Measurements from ENCODE around the gene CP. TPM values are rescaled to one million over a fixed set of nuclear protein-coding genes. Genes with fewer than 3 reads are reported as not detected.
"Not testable (repeated sequence)": the region's sequence is repeated elsewhere in the genome, so short reads cannot be mapped to it uniquely, and the experiment has no call there.

CP gene
- total RNA-seq, 1 donor from 2014 or later = 5.2 TPM

DNA sequence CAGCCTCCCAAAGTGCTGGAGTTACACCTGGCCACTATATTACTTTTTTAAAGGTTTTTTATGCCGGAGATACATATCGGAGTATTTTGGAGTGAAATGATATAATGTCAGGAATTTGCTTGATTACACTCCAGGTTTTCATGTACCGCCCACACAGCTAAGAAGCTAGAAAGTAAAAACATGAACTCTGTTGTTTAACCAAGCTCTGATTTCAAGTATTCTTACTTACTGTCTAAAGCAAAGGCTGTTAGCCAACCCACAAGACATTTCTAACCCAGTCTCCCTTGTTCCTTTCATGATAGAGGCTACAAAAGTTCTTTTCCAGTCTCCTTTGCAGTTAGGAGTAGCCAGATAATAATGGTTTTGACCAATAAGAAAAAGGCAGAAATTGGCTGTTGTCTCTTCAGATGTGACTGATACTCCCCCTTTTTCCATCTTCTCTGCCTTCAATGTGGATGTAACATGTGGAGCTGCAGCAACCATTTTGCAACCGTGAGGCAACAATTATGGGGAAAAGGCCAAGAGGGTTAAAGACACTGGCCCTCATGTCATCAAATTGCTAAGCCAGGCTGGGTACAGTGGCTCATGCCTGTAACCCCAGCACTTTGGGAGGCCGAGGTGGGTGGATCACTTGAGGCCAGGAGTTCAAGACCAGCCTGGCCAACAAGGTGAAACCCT lies 6.1 kb upstream of the CP start:
- DNase-seq = no peak

DNA sequence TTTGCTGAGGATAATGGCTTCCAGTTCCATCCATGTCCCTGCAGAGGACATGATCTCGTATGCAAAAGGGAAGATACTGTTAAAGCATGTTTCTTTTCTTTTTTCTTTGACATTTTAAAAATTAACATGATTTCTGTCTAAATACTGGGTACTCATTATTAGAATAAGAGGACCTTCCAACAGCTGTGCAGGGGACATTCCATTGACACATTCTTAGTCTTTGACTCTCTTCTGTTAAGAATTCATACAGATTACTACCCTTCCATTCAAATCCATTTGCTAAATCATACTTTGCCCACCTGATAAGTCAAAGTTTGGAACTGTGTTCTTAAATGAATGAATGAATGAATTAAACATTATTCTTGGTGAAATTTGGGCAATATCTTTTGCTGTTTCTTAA lies 5.1 kb upstream of the CP start:
- no peak for DNase-seq

- DNase-seq = no peak
Measured at GRCh38 chr3:149224736-149225594, 3.3 kb upstream of the CP start.

DNA sequence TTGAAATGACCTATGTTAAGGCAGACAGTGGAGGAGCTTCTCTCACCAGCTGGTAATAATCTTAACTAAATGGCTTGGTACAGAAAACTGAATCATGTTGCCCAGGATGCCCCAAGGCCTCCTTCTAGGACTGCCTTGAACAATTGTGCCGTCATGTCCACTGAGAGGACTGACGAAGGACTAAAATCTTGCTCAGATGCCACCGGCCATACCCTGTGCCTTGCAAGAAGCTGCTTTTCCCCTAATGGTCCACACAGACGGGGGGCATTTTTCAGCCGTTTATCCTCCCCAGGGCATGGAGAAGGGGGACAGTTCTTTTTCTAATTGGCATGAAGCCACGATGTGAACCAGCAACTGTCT lies 1.8 kb upstream of the CP start:
- no peak for DNase-seq

- not testable (repeated sequence) for DNase-seq
Measured at GRCh38 chr3:149219380-149220121, 2.1 kb downstream of the CP start.

DNA sequence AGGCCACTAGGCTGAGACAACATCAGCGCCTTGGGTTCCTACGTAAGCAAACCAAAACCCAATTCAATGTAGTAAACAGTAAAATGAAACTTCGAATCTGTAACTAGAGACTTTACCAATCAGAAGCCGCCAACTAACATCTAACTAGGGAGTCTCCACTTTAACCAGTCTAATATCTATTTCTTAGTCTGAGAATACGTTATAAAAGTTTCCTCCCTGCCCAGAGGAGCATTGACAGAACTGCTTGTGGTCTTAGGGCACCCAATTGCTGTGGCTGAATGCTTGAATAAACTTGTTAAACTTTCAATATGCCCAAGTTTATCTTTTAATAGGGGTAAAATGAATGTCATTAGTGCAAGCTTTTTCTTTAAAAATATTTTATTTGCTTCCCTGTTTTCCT lies 4.3 kb downstream of the CP start:
- DNase-seq = no peak

GRCh38 chr3:149216193-149216869 lies 5.3 kb downstream of the CP start:
- no peak for DNase-seq

DNA sequence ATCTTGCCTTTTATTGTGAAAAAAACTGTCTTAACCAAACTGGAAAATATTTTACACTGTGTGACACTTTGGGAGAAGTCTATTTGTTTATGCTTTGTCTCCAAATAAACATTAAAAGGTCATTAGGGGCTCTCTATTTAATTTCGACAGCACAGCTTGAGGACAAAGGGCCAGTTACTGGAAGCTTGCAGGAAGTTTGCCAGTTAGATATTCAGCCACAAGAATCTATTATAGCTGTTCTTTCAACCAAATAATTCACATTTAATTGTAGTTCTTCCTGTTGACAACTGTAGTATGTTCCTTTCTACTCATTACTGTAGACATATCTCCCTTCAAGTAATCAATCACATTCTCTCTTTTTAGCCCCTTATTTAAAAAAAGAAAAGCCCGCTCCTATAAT lies 6.1 kb downstream of the CP start:
- no peak for DNase-seq

DNA sequence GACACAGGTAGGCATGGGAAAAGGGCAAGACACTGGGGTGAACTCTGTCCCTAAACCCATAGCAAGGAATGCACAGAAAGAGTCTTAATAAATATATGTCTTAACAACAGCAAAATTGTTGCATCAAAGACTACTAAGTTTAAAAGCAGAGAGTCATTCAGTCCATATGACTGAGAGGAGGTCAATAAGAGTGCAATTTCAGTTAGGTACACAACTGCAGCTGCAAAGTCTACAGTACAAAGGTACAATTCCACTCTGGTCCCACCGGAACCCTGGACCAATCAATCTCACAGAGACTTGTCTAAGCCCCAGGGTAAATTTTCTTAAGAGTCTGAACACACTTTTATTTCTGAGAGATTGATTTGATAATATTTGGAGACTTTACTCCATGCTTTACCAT lies 6.9 kb downstream of the CP start:
- DNase-seq = no peak

- DNase-seq = no peak
Measured at GRCh38 chr3:149212386-149212785, 9.2 kb downstream of the CP start.

GRCh38 chr3:149209431-149209830 lies 12.2 kb downstream of the CP start:
- DNase-seq = no peak

GRCh38 chr3:149207475-149207874 lies 14.2 kb downstream of the CP start:
- DNase-seq = no peak

- DNase-seq = no peak
Measured at GRCh38 chr3:149204390-149204991, 17.1 kb downstream of the CP start.

DNA sequence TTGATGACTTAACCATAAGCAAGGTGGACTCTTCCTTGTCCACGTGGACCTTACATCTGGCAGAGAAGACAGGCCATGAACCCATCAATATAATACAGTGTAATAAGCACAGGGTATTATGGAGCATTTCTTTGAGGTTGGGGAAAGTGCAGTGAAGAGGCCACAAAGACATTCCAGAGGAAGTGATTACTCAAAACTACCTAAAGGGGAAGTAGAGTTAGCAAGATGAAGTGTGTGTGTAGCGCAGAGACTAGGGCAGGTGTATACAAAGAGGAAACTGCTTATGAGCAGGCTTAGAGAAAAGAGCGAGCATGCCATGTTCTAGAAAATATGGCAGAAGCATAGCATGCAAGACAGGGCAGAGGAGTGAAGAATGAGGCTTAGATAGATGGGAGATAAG lies 17.9 kb downstream of the CP start:
- DNase-seq = no peak

DNA sequence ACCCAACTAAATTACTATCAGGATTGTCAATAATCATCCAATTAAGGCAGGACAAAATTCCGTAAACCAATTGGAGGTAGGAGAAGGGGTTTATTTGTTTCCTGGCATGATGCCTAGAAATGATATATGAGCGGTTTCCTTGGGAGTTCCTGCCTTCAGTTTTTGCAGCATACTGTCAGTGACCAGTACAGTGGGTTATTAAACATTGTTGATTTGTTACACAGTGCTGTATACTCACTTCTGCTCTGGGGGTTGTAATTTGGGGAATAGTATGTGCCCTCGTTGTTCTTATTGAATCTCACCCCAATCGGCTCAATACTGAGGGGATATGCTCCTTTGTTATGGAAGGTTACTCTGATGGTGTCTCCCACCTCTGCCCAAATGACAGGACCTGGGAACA lies 22.2 kb downstream of the CP start:
- peak; percentile 40 for DNase-seq

GRCh38 chr3:149198611-149199010 lies 23.0 kb downstream of the CP start:
- DNase-seq = no peak

- no peak for DNase-seq
Measured at GRCh38 chr3:149197669-149198068, 24.0 kb downstream of the CP start.

DNA sequence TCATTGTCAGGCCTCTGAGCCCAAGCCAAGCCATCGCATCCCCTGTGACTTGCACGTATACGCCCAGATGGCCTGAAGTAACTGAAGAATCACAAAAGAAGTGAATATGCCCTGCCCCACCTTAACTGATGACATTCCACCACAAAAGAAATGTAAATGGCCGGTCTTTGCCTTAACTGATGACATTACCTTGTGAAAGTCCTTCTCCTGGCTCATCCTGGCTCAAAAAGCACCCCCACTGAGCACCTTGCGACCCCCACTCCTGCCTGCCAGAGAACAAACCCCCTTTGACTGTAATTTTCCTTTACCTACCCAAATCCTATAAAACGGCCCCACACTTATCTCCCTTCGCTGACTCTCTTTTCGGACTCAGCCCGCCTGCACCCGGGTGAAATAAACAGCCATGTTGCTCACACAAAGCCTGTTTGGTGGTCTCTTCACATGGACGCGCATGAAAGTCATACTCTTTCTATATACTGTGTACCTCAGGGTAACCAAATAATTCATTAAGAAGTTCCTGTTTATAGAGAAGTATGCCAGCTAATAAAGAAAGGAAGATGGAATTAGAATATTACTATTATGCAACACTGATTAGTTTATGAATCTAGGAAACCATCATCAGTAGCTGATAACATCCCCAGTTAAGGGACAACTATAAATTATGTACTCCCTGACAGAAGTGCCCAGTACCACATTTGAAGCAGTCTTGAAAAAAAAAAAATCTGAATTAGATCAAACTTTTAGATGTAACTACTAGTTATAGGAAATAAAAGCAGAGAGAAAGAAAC lies 24.6 kb downstream of the CP start:
- DNase-seq = not testable (repeated sequence)

GRCh38 chr3:149195221-149195620 lies 26.4 kb downstream of the CP start:
- no peak for DNase-seq

DNA sequence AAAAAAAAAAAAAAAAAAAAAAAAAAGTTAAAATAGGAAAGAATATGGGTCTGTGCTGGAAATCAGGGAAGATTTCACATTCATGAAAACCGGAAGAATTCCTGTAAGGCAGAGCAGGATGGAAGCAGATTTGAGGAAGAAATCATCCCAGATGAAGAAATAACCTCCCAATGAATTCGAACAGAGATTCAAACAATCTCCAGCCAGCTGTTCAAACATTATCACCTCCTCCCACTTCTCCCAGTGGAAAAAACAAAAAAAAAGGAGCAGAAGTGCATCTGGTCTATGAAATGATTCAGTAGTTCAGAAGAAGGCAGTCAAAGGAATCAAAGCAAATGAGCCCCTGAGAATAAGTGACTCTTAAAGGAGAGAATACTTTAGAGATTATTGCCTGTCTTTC lies 33.1 kb downstream of the CP start:
- no peak for DNase-seq

DNA sequence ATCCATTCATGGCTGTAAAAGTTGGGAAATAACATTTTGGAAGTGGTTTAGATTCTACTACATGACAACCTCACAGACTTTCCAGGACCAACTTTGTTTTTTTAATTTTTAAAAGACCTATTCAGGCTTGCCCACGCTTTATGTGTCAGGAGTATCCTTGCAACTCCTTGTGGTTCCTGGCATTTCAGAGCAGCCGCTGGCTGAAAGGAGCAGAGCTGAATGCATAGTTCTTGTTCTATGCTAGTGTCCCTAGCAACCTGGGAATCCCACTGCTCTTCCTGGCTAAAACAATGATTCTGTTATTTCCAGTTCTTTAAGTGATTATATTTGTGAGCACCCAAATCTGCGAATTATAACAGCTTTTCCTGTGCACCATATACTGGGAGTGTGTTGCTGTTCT lies 34.9 kb downstream of the CP start:
- no peak for DNase-seq
